Measurements from ENCODE around the gene MON1A.

DNA sequence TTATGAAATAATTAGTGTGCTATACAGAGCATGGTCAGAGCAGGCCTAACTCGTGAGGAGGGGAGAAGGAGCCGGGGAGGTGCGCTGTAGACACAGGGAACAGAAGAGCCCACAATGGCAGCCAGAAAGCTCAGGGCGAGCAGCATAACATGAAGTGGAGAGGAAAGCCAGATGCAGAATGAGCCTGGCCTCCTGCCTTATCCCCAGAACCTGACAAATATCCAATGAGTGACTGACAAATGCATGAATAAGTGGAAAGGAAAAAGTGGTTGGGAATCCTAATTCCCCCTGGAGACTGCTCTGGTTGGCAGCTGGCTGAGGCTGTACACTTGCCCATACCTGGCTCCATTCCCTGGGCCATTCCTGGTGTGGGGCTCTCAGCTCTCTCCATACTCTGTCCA lies 16.7 kb downstream of the MON1A start:
- no peak for TF ChIP-seq EZH2phosphoT487 (conservative IDR thresholded peaks at IDR 0.05; ENCODE audit: low read length)
- TF ChIP-seq, protein P1, sequence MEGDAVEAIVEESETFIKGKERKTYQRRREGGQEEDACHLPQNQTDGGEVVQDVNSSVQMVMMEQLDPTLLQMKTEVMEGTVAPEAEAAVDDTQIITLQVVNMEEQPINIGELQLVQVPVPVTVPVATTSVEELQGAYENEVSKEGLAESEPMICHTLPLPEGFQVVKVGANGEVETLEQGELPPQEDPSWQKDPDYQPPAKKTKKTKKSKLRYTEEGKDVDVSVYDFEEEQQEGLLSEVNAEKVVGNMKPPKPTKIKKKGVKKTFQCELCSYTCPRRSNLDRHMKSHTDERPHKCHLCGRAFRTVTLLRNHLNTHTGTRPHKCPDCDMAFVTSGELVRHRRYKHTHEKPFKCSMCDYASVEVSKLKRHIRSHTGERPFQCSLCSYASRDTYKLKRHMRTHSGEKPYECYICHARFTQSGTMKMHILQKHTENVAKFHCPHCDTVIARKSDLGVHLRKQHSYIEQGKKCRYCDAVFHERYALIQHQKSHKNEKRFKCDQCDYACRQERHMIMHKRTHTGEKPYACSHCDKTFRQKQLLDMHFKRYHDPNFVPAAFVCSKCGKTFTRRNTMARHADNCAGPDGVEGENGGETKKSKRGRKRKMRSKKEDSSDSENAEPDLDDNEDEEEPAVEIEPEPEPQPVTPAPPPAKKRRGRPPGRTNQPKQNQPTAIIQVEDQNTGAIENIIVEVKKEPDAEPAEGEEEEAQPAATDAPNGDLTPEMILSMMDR (IDR thresholded peaks at IDR 0.05; ENCODE audit: insufficient read depth, low read length, poor library complexity, severe bottlenecking), result no peak

All from SU-DHL-6 (cell line).